Thoracic aorta (tissue), 2 donors: ENCODE data around the gene DBN1. TPM values are rescaled to one million over a fixed set of nuclear protein-coding genes. Genes with fewer than 3 reads are reported as not detected.

Experiments
- ATAC-seq: fragments of 150-250 bp; one replicate; pipeline ENCODE4 v1.8.0; 2017; ENCODE audit warnings: low read depth; ENCODE audit not compliant: insufficient number of reproducible peaks, low FRiP score
- DNase-seq: peaks from one replicate; pipeline ENCODE4 v3.0.0-alpha.2; 2020; ENCODE audit warnings: low spot score
- H3K27ac ChIP-seq, 2 donors: fragments of 200-600 bp; sonication (generic); 1 replicate in 1 of 2; 2 replicates in 1 of 2; pipeline ENCODE4 v1.5.1; 2016; ENCODE audit warnings: mild to moderate bottlenecking in 2 of 2, moderate library complexity in 2 of 2
- H3K27me3 ChIP-seq: fragments of 200-600 bp; sonication (generic); replicated peaks from 2 replicates; pipeline ENCODE4 v1.6.0; 2016; ENCODE audit warnings: mild to moderate bottlenecking; ENCODE audit not compliant: insufficient read depth
- H3K36me3 ChIP-seq: fragments of 200-600 bp; sonication (generic); one replicate; pipeline ENCODE4 v1.5.1; 2016
- H3K4me1 ChIP-seq, 2 donors: fragments of 200-600 bp; sonication (generic); 1 replicate in 1 of 2; 2 replicates in 1 of 2; pipeline versions ENCODE4 v1.5.1 to v1.6.0; 2016; ENCODE audit warnings: low read depth in 2 of 2, mild to moderate bottlenecking in 1 of 2; ENCODE audit not compliant: control insufficient read depth in 1 of 2
- H3K4me3 ChIP-seq: fragments of 200-600 bp; sonication (generic); 2 replicates; pipeline ENCODE4 v1.5.1; 2016; ENCODE audit warnings: mild to moderate bottlenecking
- H3K9me3 ChIP-seq: fragments of 200-600 bp; sonication (generic); 2 replicates; pipeline ENCODE4 v1.5.1; 2016
- CTCF ChIP-seq: fragments of 200-600 bp; sonication (generic); IDR thresholded peaks from one replicate; pipeline ENCODE4 v1.5.1; 2019; ENCODE audit warnings: antibody characterized with exemption
- total RNA-seq, 2 donors: library from RNA; depleted of rRNA; stranded (reverse); fragments of >200 nt; gene quantifications; one replicate each; pipeline versions ENCODE4 v1.1.0 to v1.2.3, GENCODE V29; 2016

DBN1 gene
- total RNA-seq, 2 donors from 2014 or later, result 91.2 to 132 TPM

- Histone ChIP-seq H3K36me3 (peaks cover 50% of the 10 kb centered on the region), H3K9me3 (no peaks in the 10 kb centered on the region), H3K27ac (no peak overlapping the region), H3K27me3 (no peaks in the 10 kb centered on the region), H3K4me3 (no peak overlapping the region), H3K4me1 (peaks cover 0 to 28% of the 10 kb centered on the region in 2 donors)
- DNase-seq (no peak), ATAC-seq (no peak)
- no peak for TF ChIP-seq CTCF
Observed at GRCh38 chr5:177432839-177433657, 40.4 kb downstream of the DBN1 start.

DNA sequence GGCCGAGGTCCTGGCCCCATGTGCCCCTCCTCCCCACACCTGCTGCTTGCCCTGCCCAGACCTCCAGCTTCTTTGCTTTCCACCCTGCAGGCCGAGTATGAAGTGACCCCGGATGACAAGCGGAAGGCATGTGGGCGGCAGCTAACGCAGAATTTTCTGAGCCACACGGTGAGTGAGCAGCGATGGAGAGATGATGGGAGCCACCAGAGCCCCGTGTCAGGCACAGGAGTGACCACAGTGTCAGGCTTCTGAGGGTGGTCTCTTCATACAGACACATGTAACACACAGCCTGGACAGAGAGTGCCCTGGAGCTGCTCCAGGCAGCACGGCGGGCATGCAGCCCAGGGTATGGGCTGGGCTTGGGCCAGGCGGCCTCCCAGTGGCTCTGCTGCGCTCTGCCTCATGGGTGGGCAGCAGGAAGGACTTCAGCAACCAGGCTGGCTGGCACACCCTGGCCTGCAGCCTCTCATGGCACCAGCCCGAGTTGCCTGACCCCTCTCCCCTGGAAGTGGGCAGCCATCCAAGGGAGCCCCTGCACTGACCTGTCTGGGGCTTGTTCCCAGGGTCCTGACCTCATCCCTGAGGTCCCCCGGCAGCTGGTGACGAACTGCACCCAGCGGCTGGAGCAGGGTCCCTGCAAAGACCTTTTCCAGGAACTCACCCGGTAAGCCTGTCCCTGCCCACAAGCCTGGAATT, 41.1 kb downstream of the DBN1 start:
- Histone ChIP-seq H3K27ac (no peak overlapping the region), H3K27me3 (no peaks in the 10 kb centered on the region), H3K9me3 (no peaks in the 10 kb centered on the region), H3K36me3 (peaks cover 45% of the 10 kb centered on the region), H3K4me1 (peaks cover 7 to 35% of the 10 kb centered on the region in 2 donors), H3K4me3 (no peak overlapping the region)
- DNase-seq (no peak), ATAC-seq (no peak)
- TF ChIP-seq CTCF, result no peak

- no peak for DNase-seq
Observed at GRCh38 chr5:177431317-177432142, 41.9 kb downstream of the DBN1 start.

DNA sequence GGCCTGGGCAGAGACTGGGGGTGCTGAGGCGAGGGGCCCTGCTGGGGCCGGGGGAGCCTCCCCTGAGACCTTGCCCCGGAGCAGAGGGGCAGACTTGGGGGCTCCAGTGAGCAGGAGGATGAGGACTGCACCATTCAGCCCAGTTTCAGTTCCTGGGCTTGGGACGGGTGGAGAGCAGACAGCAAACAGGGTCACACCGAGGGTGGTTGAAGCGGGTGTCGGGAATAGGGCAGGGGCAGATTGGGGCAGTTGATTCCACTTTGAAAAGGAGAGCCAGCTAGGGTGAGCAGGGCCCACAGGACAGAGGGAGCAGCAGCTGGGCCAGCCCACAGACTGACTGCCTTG, 42.5 kb downstream of the DBN1 start:
- Histone ChIP-seq H3K4me1 (peaks cover 9 to 40% of the 10 kb centered on the region in 2 donors), H3K9me3 (no peaks in the 10 kb centered on the region), H3K36me3 (peaks cover 37% of the 10 kb centered on the region), H3K27ac (no peak overlapping the region), H3K4me3 (no peak overlapping the region), H3K27me3 (no peaks in the 10 kb centered on the region)
- ATAC-seq (no peak), DNase-seq (no peak)
- TF ChIP-seq CTCF, result no peak

More at GRCh38 chr5:177431317-177432142, 41.9 kb downstream of the DBN1 start:
- Histone ChIP-seq H3K9me3 (no peaks in the 10 kb centered on the region), H3K4me1 (peaks cover 9 to 40% of the 10 kb centered on the region in 2 donors), H3K36me3 (peaks cover 41% of the 10 kb centered on the region), H3K4me3 (no peak overlapping the region), H3K27ac (no peak overlapping the region), H3K27me3 (no peaks in the 10 kb centered on the region)
- no peak for ATAC-seq
- no peak for TF ChIP-seq CTCF
